ENCODE measurements around the gene MCRIP1. TPM values are rescaled to one million over a fixed set of nuclear protein-coding genes. Genes with fewer than 3 reads are reported as not detected.

MCRIP1 gene
- total and polyA plus RNA-seq, 4 donors = 16.6 to 42.0 (median 26.2) TPM

- Histone ChIP-seq H3K27me3 (ENCODE audit: control insufficient read depth in 4 of 4, insufficient read depth in 4 of 4, low read length in 3 of 4) (no peaks in the 10 kb centered on the region), H3K4me3 (ENCODE audit: low read depth in 1 of 3, low read length in 3 of 3) (peak overlapping the region; percentile 40 to 80 (median 59))
- DNase-seq (ENCODE audit: low spot score) = no peak
Measured at GRCh38 chr17:81831957-81832607, 1.0 kb downstream of the MCRIP1 start.

More at GRCh38 chr17:81831957-81832607, 1.0 kb downstream of the MCRIP1 start:
- Histone ChIP-seq H3K36me3 (ENCODE audit: control insufficient read depth in 4 of 4, insufficient read depth in 3 of 4, low read depth in 1 of 4, low read length in 3 of 4) (no peaks in the 10 kb centered on the region), H3K9me3 (ENCODE audit: control insufficient read depth in 4 of 4, low read length in 3 of 4) (no peaks in the 10 kb centered on the region), H3K27ac (ENCODE audit: low read depth in 1 of 2, low read length in 2 of 2) (peak overlapping the region; percentile 41 to 62), H3K9ac (ENCODE audit: low read depth in 1 of 2, low read length in 2 of 2) (peak overlapping the region; percentile 38 to 80), H3K4me1 (ENCODE audit: control insufficient read depth in 4 of 4, insufficient read depth in 4 of 4, low read length in 3 of 4) (peaks cover 9 to 33% (median 21%) of the 10 kb centered on the region in 4 donors)
- no peak for TF ChIP-seq YY1 (IDR thresholded peaks at IDR 0.05)
- no peak for TF ChIP-seq TAF1 (conservative IDR thresholded peaks at IDR 0.05)
- TF ChIP-seq ZBTB33 (IDR thresholded peaks at IDR 0.05) = no peak
- TF ChIP-seq CTCF (IDR thresholded peaks at IDR 0.05; ENCODE audit: low read depth, low read length, missing input control) = no peak
- TF ChIP-seq HNF4G (IDR thresholded peaks at IDR 0.05) = no peak
- TF ChIP-seq REST (IDR thresholded peaks at IDR 0.05) = no peak
- no peak for TF ChIP-seq SP1 (IDR thresholded peaks at IDR 0.05)
- no peak for TF ChIP-seq MAX (IDR thresholded peaks at IDR 0.05)
- TF ChIP-seq EGR1 (IDR thresholded peaks at IDR 0.05; ENCODE audit: low read depth in 2 of 2) = no peak
- TF ChIP-seq ATF3 (IDR thresholded peaks at IDR 0.05) = no peak
- no peak for TF ChIP-seq JUND (IDR thresholded peaks at IDR 0.05)
- TF ChIP-seq RAD21 (IDR thresholded peaks at IDR 0.05) = no peak
- no peak for TF ChIP-seq NR2F2 (IDR thresholded peaks at IDR 0.05)
- WGBS = 65% methylated on average over 18 of the region's 18 CpGs

Measured in liver (tissue), 9 donors.